ENCODE measurements around the gene ZBTB20.
"Not testable (repeated sequence)": the region's sequence is repeated elsewhere in the genome, so short reads cannot be mapped to it uniquely, and the experiment has no call there.

The ZBTB20 gene

GRCh38 chr3:115187149-115187757, 40.2 kb upstream of the ZBTB20 start:
- Histone ChIP-seq H4K20me1 (ENCODE audit: insufficient read depth, low read length) (no peaks in the 10 kb centered on the region), H2AFZ (ENCODE audit: low read depth, low read length) (no peak overlapping the region), H3K27ac (ENCODE audit: low read length) (no peak overlapping the region), H3K9ac (ENCODE audit: low read depth, low read length) (no peak overlapping the region), H3K79me2 (ENCODE audit: insufficient read depth, low read length) (no peaks in the 10 kb centered on the region), H3K27me3 (ENCODE audit: insufficient read depth, low read length, poor library complexity) (no peaks in the 10 kb centered on the region), H3K4me3 (ENCODE audit: low read depth in 1 of 2, low read length in 2 of 2) (no peak overlapping the region), H3K36me3 (ENCODE audit: insufficient read depth, low read length) (no peaks in the 10 kb centered on the region), H3K4me2 (ENCODE audit: insufficient read depth, low read length) (no peak overlapping the region), H3K9me3 (ENCODE audit: insufficient read depth, low read length, severe bottlenecking) (peaks cover 7% of the 10 kb centered on the region), H3K4me1 (ENCODE audit: insufficient read depth, low read length) (no peaks in the 10 kb centered on the region)
- TF ChIP-seq, protein P1, sequence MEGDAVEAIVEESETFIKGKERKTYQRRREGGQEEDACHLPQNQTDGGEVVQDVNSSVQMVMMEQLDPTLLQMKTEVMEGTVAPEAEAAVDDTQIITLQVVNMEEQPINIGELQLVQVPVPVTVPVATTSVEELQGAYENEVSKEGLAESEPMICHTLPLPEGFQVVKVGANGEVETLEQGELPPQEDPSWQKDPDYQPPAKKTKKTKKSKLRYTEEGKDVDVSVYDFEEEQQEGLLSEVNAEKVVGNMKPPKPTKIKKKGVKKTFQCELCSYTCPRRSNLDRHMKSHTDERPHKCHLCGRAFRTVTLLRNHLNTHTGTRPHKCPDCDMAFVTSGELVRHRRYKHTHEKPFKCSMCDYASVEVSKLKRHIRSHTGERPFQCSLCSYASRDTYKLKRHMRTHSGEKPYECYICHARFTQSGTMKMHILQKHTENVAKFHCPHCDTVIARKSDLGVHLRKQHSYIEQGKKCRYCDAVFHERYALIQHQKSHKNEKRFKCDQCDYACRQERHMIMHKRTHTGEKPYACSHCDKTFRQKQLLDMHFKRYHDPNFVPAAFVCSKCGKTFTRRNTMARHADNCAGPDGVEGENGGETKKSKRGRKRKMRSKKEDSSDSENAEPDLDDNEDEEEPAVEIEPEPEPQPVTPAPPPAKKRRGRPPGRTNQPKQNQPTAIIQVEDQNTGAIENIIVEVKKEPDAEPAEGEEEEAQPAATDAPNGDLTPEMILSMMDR (IDR thresholded peaks at IDR 0.05; ENCODE audit: borderline replicate concordance, extremely low read depth, low read length, poor library complexity, severe bottlenecking) = no peak
- no peak for TF ChIP-seq EZH2 (IDR thresholded peaks at IDR 0.05; ENCODE audit: borderline replicate concordance, low read depth, low read length, severe bottlenecking)
- 0 out of 3 replicates have a peak, but pooled peaks have one; percentile 40 for ATAC-seq (ENCODE audit: insufficient read depth, low read depth)
- DNase-seq = no peak

DNA sequence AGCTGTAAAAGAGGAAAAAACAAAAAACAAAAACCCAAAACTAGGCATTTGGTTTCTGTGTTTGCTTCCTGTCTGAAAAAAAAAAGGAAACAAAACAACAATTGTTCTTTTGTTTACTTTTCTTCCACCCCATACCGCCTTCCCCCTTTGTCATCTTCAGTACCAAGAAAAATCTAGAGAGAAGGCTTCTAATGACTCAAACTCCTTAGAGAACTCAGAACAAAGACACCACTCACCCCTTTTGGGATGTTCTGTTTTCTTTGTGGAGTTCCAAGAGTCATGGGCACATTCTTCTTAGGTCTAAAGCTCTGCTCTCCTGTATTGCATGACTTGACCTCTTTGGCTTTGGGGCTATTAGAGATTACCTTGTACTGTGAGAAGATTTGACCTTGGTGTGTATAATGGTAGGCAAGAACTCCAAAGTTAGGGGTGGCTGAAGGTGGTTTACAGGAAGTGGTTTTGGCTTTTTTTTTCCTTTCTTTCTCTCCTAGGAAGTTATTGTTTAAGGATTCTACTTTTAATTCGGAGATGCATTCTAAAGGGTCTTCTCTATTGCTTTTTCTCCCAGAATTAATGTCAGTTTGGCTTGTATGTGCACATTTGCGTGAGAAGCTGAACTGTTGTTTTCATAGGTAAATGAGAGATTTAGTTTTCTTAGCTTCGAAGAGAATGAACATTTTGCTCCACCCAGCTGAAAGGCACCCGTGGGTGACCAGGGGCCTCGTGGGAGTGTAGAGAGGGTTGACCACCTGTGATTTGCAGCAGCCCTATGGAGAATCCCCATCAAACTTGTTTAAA, 39.5 kb upstream of the ZBTB20 start:
- ATAC-seq (ENCODE audit: insufficient read depth, low read depth) (no peak), DNase-seq (no peak)
- Histone ChIP-seq H3K79me2 (ENCODE audit: insufficient read depth, low read length) (no peaks in the 10 kb centered on the region), H2AFZ (ENCODE audit: low read depth, low read length) (no peak overlapping the region), H3K9ac (ENCODE audit: low read depth, low read length) (no peak overlapping the region), H3K4me2 (ENCODE audit: insufficient read depth, low read length) (no peak overlapping the region), H3K27ac (ENCODE audit: low read length) (no peak overlapping the region), H4K20me1 (ENCODE audit: insufficient read depth, low read length) (no peaks in the 10 kb centered on the region), H3K36me3 (ENCODE audit: insufficient read depth, low read length) (no peaks in the 10 kb centered on the region), H3K9me3 (ENCODE audit: insufficient read depth, low read length, severe bottlenecking) (peaks cover 7% of the 10 kb centered on the region), H3K27me3 (ENCODE audit: insufficient read depth, low read length, poor library complexity) (no peaks in the 10 kb centered on the region), H3K4me1 (ENCODE audit: insufficient read depth, low read length) (no peaks in the 10 kb centered on the region), H3K4me3 (ENCODE audit: low read depth in 1 of 2, low read length in 2 of 2) (no peak overlapping the region)
- TF ChIP-seq EZH2 (IDR thresholded peaks at IDR 0.05; ENCODE audit: borderline replicate concordance, low read depth, low read length, severe bottlenecking) = no peak
- TF ChIP-seq, protein P1 (IDR thresholded peaks at IDR 0.05; ENCODE audit: borderline replicate concordance, extremely low read depth, low read length, poor library complexity, severe bottlenecking) = no peak

DNA sequence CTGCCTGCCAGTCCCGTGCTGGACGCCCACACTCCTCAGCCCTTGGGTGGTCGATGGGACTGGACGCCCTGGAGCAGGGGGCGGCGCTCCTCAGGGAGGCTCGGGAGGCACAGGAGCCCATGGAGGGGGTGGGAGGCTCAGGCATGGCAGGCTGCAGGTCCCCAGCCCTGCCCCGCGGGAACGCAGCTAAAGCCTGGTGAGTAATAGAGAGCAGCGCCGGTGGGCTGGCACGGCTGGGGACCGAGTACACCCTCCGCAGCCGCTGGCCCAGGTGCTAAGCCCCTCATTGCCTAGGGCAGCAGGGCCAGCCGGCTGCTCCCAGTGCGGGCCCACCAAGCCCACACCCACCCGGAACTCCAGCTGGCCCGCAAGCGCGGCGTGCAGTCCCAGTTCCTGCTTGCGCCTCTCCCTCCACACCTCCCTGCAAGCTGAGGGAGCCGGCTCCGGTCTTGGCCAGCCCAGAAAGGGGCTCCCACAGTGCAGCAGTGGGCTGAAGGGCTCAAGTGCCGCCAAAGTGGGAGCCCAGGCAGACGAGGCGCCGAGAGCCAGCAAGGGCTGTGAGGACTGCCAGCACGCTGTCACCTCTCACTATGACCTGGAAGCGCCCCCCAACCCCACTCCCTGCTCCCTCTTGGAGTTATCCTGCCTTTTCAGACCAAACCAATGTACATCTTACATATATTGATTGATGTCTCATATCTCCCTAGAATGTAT, 37.9 kb upstream of the ZBTB20 start:
- not testable (repeated sequence) for H2AFZ ChIP-seq (ENCODE audit: low read depth, low read length); H3K4me2 ChIP-seq (ENCODE audit: insufficient read depth, low read length); H3K36me3 ChIP-seq (ENCODE audit: insufficient read depth, low read length); H3K27me3 ChIP-seq (ENCODE audit: insufficient read depth, low read length, poor library complexity); H3K4me1 ChIP-seq (ENCODE audit: insufficient read depth, low read length); H3K9me3 ChIP-seq (ENCODE audit: insufficient read depth, low read length, severe bottlenecking); H3K9ac ChIP-seq (ENCODE audit: low read depth, low read length); DNase-seq; H4K20me1 ChIP-seq (ENCODE audit: insufficient read depth, low read length); ATAC-seq (ENCODE audit: insufficient read depth, low read depth); H3K4me3 ChIP-seq (ENCODE audit: low read depth in 1 of 2, low read length in 2 of 2); H3K79me2 ChIP-seq (ENCODE audit: insufficient read depth, low read length); H3K27ac ChIP-seq (ENCODE audit: low read length)

DNA sequence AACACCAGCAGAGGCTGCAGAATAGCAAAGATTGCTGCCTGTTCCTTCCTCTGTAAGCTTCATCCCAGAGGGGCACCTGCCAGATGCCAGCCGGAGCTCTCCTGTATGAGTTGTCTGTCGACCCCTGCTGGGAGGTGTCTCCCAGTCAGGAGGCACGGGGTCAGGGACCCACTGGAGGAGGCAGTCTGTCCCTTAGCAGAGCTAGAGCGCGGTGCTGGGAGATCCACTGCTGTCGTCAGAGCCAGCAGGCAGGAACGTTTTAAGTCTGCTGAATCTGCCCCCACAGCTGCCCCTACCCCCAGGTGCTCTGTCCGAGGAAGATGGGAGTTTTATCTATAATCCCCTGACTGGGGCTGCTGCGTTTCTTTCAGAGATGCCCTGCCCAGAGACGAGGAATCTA, 31.8 kb upstream of the ZBTB20 start:
- not testable (repeated sequence) for H3K4me3 ChIP-seq (ENCODE audit: low read depth in 1 of 2, low read length in 2 of 2); H3K4me2 ChIP-seq (ENCODE audit: insufficient read depth, low read length); H3K27ac ChIP-seq (ENCODE audit: low read length); DNase-seq; H4K20me1 ChIP-seq (ENCODE audit: insufficient read depth, low read length); H3K36me3 ChIP-seq (ENCODE audit: insufficient read depth, low read length); ATAC-seq (ENCODE audit: insufficient read depth, low read depth); H3K9me3 ChIP-seq (ENCODE audit: insufficient read depth, low read length, severe bottlenecking); H3K4me1 ChIP-seq (ENCODE audit: insufficient read depth, low read length); H3K27me3 ChIP-seq (ENCODE audit: insufficient read depth, low read length, poor library complexity); H3K79me2 ChIP-seq (ENCODE audit: insufficient read depth, low read length); H3K9ac ChIP-seq (ENCODE audit: low read depth, low read length); H2AFZ ChIP-seq (ENCODE audit: low read depth, low read length)

All from DND-41 (cell line).